HG02981 (cell line): ENCODE data around the gene MAPK12.

Experiments used
- ATAC-seq: cut with Tn5 transposase; IDR thresholded peaks from one replicate; pipeline ENCODE4 v1.9.1; 2021; ENCODE audit warnings: mild to moderate bottlenecking, moderate library complexity; ENCODE audit not compliant: unreplicated experiment

The MAPK12 gene

DNA sequence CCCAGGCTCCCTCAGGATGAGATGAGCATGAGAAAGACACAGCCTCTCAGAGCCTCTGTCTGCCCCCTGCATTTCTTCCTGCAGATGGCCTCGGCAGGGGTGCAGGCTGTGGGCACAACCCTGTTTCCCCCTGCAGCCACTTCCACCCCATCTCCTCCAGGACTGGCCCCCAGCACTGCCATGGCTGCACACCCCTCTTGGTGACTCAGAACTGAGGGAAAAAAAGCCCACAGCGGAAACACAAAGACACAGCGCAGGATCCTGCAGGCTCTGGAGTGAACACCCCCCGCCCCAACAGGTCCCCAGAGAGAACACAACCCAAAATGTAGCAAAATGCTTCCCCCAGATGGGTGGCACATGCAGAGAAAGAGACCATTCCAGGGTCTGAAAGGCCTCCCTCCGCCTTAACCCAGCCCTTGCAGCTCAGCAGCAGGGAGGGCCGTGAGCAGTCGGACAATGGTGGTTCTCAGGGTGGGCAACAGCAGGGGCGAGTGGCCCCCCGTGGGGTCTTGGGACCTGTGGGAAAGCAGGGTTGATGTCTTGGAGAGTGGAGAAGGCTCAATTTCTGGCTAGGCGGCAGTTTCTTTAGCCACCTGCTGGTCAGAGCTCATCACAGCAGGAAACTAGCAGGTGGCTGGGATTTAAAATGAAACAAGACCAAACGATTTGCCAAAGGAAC lies 24.6 kb downstream of the MAPK12 start:
- no peak for ATAC-seq

DNA sequence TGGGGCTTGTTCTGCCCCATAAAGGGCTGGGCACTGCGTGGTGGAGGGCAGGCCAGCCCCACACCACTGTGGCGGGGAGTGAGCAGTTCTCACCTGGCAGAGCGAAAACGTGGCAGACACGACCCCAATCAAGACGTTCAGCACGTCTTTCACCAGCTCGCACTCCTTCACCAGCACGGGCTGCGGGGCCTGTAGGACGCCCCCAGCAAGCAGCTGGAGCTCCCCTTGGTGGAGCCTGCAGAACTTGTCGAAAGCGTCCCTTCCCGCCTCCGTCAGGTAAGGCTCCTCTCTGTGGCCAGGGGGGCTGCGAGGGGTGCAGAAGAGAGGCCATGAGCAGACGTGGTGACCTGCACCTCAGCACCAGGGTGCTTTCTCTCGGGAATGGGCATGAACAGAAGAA lies 28.3 kb downstream of the MAPK12 start:
- no peak for ATAC-seq

DNA sequence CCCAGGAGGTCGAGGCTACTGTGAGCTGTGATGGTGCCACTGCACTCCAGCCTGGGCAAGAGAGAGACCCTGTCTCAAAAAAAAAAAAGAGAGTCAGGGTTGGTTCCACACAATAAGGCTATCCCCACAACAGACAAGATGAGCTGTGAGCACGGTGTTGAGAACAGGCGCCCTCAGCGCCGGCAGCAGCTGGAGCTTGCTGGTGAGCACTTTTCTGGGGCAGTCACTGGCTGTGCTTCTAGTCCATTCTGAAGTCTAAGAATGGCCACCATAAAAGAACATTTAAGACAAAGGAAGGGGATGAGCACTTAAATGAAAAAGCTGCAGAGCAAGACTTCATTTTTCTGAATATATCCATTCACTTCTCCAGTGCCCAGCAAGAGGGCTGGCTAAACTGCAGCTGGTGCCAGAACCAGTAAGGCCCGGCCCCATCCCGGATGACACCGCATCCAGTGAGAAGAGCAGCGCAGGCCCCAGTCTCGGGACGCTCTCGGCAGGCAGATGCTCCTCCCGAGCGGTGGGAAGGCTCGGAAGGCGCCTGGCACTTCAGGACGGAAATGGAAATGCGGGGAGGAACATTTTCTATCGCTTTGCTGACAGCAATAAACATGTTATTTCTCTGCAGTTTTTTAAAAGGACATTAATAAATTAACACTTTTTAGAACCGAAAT lies 28.9 kb downstream of the MAPK12 start:
- no peak for ATAC-seq

DNA sequence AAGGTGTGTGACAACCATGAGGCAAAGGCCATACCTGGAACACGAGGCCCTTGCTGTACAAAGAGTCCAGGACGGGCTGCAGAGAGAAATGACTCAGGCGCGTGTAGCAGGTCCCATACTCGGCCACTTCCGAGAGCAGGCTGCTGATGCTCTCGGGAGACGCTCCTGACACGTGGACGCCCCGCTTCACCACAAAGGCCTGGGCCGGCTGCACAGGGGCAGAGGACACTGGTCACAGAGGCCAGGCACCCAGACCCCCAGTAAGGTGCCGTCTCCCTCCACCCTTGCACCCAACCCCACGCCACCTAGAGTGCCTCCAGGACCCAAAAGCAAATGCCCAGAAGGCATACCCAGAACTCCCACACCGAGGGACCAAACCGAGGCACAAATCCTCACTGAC lies 32.1 kb downstream of the MAPK12 start:
- no peak for ATAC-seq

DNA sequence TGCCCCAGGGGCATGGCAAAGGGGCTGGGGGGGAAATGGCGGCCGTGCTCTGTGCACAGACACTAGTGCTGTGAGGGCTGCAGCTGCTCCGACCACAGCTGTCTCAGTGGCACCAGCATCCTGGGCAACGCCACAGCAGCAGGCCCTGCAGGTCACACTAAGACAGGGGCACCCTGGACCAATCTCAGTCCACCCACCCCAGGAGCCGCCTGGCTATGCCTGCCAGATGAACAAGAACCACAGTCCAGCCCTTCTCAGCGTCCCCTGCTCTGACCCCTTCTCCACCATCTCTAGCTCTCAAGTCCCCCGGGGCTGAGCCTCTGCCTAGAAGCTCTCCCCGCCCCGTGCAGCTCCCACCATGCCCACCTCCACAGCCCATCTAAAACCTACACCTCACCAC lies 33.1 kb downstream of the MAPK12 start:
- ATAC-seq, result no peak

DNA sequence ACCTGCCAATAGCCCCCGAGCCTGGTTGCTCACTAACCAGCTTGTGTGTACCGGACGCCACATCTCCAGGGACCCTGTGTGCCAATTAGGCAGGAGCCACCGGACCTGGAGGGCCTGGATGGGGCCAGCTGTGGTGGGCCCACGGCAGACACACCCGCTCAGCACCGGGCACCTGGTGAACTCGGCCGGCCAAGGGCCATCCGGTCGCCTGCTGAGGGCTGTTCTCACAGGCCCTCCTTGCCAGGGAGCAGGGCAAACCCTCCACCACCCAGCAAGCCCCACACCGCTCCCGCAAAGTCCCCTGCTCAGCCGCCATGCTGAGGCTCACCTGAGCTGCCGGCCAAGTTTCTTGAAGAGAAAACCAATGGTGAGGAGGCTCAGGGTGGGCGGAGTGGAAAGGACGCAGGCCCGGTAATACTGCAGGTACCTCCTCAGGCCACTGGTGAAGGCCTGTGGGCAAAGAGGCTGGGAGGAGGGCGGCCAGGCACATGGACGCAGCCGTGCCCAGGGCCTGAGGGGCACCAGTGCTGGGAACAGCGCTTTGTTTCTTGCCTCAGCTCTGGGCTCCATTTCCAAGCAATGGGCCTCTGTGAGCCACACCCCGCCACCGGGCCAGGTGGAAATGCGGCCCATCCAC lies 33.8 kb downstream of the MAPK12 start:
- no peak for ATAC-seq

DNA sequence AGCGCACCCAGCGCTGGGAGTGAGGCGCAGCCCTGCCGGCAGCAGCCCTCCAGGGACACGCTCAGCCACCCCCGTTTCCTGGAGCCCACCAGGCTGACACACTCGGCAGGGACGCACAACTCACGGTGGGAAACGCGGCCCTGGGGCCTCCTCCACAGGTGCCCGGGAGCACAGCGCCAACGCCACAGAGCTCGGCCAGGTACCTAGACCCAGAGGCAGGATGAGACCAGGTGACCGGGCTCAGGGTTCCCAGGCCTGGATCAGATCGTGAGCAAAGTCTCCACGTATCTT lies 34.7 kb downstream of the MAPK12 start:
- no peak for ATAC-seq

DNA sequence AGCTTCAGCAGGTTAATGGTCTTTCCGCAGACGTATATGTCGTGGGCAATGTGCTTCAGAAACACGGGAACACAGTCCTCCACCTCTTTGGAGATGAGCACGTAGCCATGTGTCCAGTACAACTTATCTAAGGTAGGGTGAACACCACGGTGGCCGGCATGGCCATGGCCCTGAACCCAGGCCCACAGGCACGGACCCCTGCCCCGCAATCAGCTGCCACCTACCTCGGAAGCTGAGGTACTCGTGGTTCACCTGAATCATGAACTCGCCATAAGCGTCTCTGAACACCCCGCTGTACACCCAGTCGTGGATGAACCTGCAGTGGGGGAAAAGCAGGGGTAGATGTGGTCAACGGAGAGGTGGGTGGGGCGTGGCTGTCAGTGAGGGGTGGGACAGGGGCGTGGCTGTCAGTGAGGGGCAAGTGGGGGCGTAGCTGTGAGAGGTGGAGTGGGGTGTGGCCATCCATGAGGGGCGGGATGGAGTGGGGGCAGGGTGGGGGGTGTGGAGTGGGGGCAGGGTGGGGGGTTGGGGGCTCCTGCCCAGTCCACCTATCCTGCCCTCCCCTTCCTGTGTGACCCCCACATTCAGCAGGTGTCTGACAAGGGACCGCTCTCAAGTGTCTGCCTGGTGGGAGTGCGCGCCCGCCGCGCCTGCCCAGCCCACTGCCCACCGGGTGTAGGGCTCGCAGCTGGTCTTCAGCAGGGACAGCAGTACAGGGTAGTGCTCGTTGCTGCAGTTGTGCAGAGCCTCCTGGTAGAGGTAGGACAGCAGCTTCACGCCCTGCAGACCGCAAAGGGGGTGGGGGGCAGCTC lies 35.2 kb downstream of the MAPK12 start:
- ATAC-seq, result no peak

DNA sequence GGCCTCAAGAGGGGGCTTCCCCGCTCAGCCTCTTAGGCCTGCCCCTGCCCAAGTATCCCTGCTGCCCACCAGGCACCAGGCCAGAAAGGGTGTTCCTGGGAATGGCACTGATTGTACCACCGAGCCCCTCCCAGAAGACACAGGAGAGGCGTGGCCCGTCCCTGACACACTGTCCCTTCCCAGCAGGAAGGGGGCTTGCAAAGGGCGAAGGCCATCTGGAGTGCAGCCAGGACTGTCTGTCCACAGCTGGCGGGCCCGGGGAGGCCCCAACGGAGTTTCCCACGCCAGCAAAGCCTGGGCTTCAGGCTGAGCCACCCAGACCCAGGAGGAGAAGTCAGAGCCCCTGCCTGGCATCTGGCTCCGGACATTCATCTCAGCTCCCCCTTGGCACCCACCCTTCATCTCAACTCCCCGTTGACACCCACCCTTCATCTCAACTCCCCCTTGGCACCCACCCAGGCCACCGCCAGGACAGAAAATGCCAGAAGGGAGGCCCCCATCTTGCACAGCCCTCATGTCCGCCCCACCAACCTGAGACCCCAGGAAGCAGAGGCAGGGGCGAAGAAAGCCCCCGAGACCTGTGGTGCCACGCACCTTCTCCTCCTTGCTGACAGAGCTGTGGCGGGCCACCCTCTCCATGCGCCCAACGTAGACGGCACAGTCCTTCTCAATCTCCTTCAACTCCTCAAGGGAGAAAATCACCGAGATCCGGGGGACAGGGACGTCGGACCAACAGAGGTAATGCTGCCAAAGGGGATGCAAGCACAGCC lies 36.1 kb downstream of the MAPK12 start:
- ATAC-seq, result no peak

DNA sequence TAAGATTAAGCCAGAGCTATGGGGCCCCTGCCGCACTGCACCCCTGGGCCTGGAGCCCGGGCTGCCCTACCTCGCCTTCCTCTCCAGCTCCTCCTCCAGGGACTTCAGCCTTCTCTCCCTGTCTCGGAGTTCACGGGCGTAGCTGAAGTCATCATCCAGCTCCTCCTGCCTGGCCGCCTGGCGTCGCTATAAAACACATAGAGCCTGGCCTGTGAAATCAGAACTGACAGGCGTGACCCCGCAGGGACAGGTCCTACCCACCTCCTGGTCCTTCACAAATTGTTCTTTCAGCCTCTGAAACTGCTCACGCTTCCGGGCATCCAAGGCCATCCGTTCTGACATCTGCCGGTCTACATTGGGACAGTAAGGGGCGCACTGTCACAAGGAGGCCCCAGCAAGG lies 37.4 kb downstream of the MAPK12 start:
- ATAC-seq, result no peak

DNA sequence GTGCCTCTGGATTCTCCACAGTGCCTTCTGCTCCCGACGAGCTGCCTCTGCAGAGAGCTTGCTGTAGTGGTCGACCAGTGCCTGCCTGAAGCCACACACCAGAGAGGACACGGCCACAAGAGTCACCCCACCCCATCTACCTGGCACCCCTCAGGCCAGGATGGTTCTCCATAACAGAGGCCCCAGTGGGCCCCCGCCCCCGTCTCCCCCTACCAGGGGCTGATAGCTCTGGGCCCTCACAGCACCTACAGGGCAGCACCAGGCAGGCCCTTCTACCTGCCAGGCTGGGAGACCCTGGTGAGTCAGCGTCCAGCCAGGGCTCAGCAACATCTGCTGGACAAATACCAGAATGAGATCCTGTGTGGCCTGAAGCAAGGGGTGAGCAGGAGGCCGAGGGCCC lies 39.0 kb downstream of the MAPK12 start:
- ATAC-seq, result no peak

DNA sequence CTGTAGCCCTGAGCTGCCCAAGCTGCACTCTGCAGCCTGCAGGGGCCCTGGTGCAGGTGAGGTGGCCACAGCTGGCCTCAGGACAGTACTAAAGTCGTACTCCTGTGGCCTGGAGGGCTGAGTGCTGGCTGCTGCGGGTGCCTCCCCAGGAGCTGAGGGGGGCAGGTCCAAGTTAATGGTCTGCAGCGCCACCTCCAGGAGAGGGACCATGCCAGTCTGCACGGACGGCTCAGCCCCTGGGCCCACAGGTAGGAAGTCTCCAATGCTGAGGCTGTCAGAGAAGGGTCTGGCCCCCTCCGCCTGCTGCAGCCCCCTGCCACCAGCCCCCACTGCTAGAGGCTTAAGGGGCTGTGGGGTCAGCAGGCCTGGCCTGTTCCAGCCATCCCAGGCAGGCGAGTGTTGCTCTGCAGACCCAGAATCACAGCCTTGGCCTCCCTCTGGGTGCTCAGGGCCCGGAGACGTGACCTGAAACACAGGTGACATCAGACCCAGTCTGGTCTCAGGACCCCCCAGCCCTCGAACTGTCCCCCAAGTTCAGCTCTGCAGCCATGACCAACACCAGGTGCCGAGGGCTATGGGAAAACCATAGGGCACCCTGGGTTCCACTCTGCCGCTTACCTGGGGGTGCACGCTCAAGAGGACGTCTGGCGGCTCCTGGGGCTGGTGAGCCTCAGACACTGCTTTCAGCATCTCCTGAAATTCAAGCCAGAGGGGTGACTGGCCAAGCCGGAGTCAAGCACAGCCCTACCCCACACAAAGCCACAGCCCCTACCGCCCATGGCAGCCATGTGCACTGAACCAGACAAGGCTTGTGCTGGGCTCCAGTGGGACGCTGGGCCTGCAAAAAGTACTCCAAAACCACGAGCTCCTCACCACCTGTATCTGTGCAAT lies 39.8 kb downstream of the MAPK12 start:
- ATAC-seq, result no peak

DNA sequence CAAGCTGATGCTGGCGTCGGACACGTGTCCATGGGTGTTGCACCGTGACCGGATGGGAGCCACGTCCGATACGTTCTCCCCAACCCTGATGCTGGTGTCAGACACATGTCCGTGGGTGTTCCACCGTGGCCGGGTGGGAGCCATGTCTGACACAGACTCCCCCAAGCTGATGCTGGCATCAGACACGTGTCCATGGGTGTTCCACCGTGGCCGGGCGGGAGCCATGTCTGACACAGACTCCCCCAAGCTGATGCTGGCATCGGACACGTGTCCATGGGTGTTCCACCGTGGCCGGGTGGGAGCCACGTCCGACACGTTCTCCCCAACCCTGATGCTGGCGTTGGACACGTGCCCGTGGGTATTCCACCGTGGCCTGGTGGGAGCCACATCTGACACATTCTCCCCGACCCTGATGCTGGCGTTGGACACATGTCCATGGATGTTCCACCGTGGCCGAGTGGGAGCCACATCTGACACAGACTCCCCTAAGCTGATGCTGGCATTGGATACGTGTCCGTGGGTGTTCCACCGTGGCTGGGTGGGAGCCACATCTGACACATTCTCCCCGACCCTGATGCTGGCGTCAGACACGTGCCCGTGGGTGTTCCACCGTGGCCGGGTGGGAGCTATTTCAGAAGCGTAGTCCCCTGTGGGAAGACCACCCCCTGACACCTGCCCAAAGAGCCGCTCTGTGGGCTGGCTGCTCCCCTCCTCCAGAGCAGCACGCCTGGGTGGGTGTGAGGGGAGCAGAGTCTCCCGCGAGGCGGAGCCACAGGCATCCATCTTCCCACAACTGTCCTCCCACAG lies 40.7 kb downstream of the MAPK12 start:
- no peak for ATAC-seq

DNA sequence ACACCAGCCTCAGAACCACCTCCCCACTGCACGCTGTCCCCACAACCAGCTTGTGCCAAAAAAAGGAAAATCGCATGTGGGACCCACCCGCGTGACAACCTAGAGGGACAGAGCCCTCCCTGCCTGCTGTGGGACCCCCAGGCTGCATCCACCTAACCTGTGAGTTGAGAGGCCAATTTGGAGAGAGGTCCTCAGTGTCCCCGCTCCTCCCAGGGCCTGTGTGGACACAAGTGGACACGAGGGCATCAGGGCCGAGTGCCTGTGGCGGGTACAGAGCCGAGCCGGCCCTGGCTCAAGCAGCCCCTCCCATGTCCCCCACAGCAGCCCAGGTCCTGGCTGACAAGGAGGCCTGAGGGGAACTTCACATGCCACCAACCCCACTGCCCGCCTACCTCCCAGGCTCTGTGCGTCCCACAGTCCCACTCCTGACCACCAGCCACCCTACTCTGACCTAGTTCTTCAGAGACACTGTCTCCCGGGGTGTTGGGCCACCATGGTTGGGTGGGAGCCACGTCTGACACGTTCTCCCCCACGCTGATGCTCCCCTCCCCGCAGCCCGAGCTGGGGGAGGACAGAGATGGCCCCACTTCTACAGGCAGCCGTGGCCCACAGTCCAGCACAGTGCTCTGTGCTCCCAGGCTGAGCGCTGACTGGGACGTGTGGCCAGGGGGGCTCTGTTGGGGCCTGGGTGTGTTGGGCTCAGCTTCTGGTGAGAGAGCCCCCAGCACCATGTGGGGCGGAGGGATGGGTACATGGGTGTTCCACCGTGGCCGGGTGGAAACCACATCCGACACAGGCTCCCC lies 41.5 kb downstream of the MAPK12 start:
- ATAC-seq, result no peak

DNA sequence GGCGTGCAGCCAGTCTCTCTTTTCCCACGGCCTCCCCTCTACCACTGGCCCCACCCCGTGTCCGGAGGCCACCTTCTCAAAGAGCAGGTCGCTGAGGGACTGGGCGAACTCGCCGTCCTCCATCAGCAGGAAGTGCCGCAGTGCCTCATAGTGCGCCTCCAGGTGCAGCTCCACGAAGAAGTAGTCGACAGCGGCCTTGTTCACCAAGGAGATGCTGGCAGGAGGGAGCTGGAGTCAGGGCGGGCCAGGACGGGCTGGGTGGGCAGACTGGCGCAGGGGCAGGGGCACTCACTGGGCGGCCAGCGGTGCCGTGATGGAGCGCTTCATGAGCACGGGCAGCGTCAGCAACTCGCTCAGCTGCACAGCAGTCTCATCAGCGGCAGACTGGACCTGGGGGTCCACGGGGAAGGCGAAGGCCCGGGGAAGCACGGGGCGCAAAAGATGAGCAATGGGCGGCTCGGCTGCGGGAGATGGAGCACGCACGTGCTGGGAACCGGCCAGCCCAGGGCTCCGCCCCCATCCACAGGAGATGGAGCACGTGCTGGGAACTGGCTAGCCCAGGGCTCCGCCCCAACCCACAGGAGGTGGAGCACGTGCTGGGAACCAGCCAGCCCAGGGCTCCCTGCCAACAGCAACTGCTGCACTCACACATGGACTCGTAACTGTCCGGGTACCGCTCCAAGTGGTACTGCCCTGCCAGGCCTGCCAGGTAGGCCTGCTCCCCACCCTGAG lies 42.3 kb downstream of the MAPK12 start:
- no peak for ATAC-seq

DNA sequence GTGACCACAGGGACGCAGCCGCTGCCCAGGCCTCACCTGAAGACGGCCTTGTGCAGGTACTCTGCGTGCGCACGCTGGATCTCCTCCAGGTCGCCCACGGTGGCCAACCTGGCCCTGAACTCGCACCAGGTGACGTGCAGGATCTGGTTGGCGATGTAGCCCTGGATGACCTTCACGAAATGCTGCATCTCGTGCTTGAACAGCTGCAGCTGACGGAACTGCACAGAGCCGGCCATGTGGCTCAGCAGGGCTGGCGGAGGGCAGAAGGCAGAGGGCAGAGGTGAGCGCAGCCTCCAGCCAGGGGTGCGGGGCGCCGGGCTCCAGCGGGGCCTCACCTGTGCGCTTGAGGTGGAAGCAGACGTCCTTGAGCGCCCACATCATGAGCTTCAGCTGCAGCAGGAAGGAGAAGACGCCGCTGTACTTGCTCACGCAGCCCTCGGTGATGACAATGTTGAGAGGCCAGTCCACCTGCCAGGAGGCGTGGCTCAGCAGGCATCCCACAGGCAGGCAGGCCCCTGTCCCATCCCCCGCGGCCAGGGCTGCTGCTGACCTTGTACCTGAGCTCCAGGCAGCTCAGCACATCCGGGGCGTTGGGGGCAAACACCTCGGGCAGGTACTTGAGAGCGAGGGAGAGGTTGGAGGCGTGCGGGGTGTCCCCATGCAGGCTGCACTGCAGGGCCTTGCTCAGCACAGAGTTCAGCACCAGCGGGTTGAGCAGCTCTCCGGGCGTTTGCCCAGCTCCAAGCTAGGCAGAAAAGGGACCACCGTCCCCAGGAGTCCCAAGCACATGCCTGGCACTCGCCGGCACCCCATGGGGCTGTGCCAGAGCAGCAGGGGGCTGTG lies 43.1 kb downstream of the MAPK12 start:
- ATAC-seq, result no peak
